A549 (cell line): Measurements from ENCODE around the gene ARID1B. TPM values are rescaled to one million over a fixed set of nuclear protein-coding genes. Genes with fewer than 3 reads are reported as not detected.

ENCODE experiments used
- ATAC-seq, 2 experiments: fragments of 200-7000 bp in 1 of 2; fragments of >200 bp in 1 of 2; cut with Nextera tagmentation in 1 of 2; cut with Tn5 transposase in 1 of 2; 3 replicates each; pipeline versions ENCODE4 v1.8.0 to v1.9.1; 2018 to 2020; ENCODE audit warnings: mild to moderate bottlenecking in 1 of 2, moderate library complexity in 1 of 2
- CTCF ChIA-PET: fragments of 300-600 bp; sonication (Branson Sonifier 250); formaldehyde crosslinking; extraction: SDS; loops from one replicate; lab custom pipeline; 2021; ENCODE audit warnings: antibody characterized with exemption, inconsistent platforms; lab: Yijun Ruan, JAX
- POLR2A ChIA-PET: fragments of 350-600 bp; formaldehyde crosslinking; extraction: SDS; loops from one replicate; lab custom pipeline; 2021; ENCODE audit warnings: antibody characterized with exemption, inconsistent platforms; lab: Yijun Ruan, JAX
- DNase-seq, 2 experiments: peaks; one replicate each; pipeline versions ENCODE4 v3.0.0 to v3.0.0-alpha.2; 2011 to 2016; ENCODE audit warnings: low read depth in 1 of 2, low spot score in 1 of 2
- FAIRE-seq: peaks from 2 replicates; lab custom pipeline; 2011; peaks lifted over from hg19 to GRCh38; lab: Jason Lieb, UNC
- H3K27ac ChIP-seq, 2 experiments: fragments of >200 bp; sonication (Bioruptor Twin); formaldehyde crosslinking; 3 replicates each; pipeline ENCODE4 v1.5.1; 2016 to 2017
- H3K4me1 ChIP-seq: fragments of >200 bp; sonication (Bioruptor Twin); formaldehyde crosslinking; 3 replicates; pipeline ENCODE4 v1.6.1; 2016
- H3K4me2 ChIP-seq: fragments of >200 bp; sonication (Bioruptor Twin); formaldehyde crosslinking; 3 replicates; pipeline ENCODE4 v1.6.1; 2016
- H3K4me3 ChIP-seq: fragments of >200 bp; sonication (Bioruptor Twin); formaldehyde crosslinking; 3 replicates; pipeline ENCODE4 v1.5.1; 2016
- H3K9me3 ChIP-seq: fragments of >200 bp; sonication (Bioruptor Twin); formaldehyde crosslinking; 3 replicates; pipeline ENCODE4 v1.6.1; 2016
- ATOH8 ChIP-seq: fragments of 250-450 bp; sonication (Bioruptor Pico); IDR thresholded peaks from 2 replicates; pipeline ENCODE4 v1.5.0; 2020; ENCODE audit warnings: low read depth, mild to moderate bottlenecking, moderate library complexity
- CEBPB ChIP-seq, 2 experiments: fragments of >200 bp in 1 of 2; sonication (Bioruptor Twin) in 1 of 2; formaldehyde crosslinking in 1 of 2; IDR thresholded peaks; 2 replicates each; pipeline ENCODE4 v1.6.1; 2012 to 2016
- CHD2 ChIP-seq: fragments of 150-350 bp; IDR thresholded peaks from 2 replicates; pipeline ENCODE4 v1.6.1; 2014; ENCODE audit warnings: low read length; ENCODE audit not compliant: partially characterized antibody
- EHMT2 ChIP-seq: fragments of 200-600 bp; sonication (generic); IDR thresholded peaks from 2 replicates; pipeline ENCODE4 v1.6.1; 2016; ENCODE audit warnings: antibody characterized with exemption, low read depth, mild to moderate bottlenecking, moderate library complexity
- ELK1 ChIP-seq: fragments of 150-350 bp; IDR thresholded peaks from 2 replicates; pipeline ENCODE4 v1.6.1; 2014; ENCODE audit warnings: low read depth, mild to moderate bottlenecking, low read length
- EP300 ChIP-seq, 2 experiments: fragments of >200 bp; sonication (Bioruptor Twin); formaldehyde crosslinking; IDR thresholded peaks; 2 replicates in 1 of 2; 3 replicates in 1 of 2; pipeline ENCODE4 v1.6.1; 2016 to 2017
- GATA3 ChIP-seq: IDR thresholded peaks from 2 replicates; pipeline ENCODE4 v1.6.1; 2012; ENCODE audit warnings: borderline replicate concordance
- HDAC2 ChIP-seq: fragments of 200-600 bp; sonication (generic); IDR thresholded peaks from 2 replicates; pipeline ENCODE4 v1.6.1; 2016
- HMGXB4 ChIP-seq: fragments of 250-450 bp; sonication (Bioruptor Pico); IDR thresholded peaks from 2 replicates; pipeline ENCODE4 v1.5.0; 2021; ENCODE audit warnings: mild to moderate bottlenecking, moderate library complexity, borderline replicate concordance
- HOXB5 ChIP-seq: fragments of 250-450 bp; sonication (Bioruptor Pico); IDR thresholded peaks from 2 replicates; pipeline ENCODE4 v1.5.0; 2020; ENCODE audit warnings: mild to moderate bottlenecking, moderate library complexity
- JUN ChIP-seq, 2 experiments: fragments of >200 bp; sonication (Bioruptor Twin); formaldehyde crosslinking; IDR thresholded peaks; 2 replicates in 1 of 2; 3 replicates in 1 of 2; pipeline ENCODE4 v1.6.1; 2016 to 2017
- MAFK ChIP-seq: fragments of 450-650 bp; IDR thresholded peaks from 2 replicates; pipeline ENCODE4 v1.6.1; 2014; ENCODE audit not compliant: partially characterized antibody
- MAZ ChIP-seq: fragments of 150-350 bp; IDR thresholded peaks from 2 replicates; pipeline ENCODE4 v1.6.1; 2014; ENCODE audit warnings: antibody characterized with exemption, low read depth, low read length, borderline replicate concordance
- NFE2L2 ChIP-seq: fragments of 150-350 bp; conservative IDR thresholded peaks from 2 replicates; pipeline ENCODE4 v1.6.1; 2014; ENCODE audit warnings: low read length
- NPAS2 ChIP-seq: fragments of 250-450 bp; sonication (Bioruptor Pico); IDR thresholded peaks from 2 replicates; pipeline ENCODE4 v1.8.0; 2022; ENCODE audit warnings: mild to moderate bottlenecking, moderate library complexity, borderline replicate concordance
- NR3C1 ChIP-seq: fragments of >200 bp; sonication (Bioruptor Twin); formaldehyde crosslinking; IDR thresholded peaks from 3 replicates; pipeline ENCODE4 v1.6.1; 2017
- PHF8 ChIP-seq: fragments of 200-600 bp; sonication (generic); IDR thresholded peaks from 2 replicates; pipeline ENCODE4 v1.6.1; 2016; ENCODE audit warnings: low read depth, mild to moderate bottlenecking, antibody characterized with exemption, moderate library complexity, borderline replicate concordance
- POLR2A ChIP-seq: IDR thresholded peaks from 2 replicates; pipeline ENCODE4 v1.6.1; 2012; ENCODE audit warnings: mild to moderate bottlenecking, low read length
- RNF2 ChIP-seq: fragments of 200-600 bp; sonication (generic); IDR thresholded peaks from 2 replicates; pipeline ENCODE4 v1.6.1; 2016; ENCODE audit warnings: low read depth, mild to moderate bottlenecking, antibody characterized with exemption, moderate library complexity, borderline replicate concordance
- SMC3 ChIP-seq: fragments of >200 bp; sonication (Bioruptor Twin); formaldehyde crosslinking; IDR thresholded peaks from 3 replicates; pipeline ENCODE4 v1.6.1; 2018; ENCODE audit warnings: inconsistent platforms
- USF2 ChIP-seq: fragments of 450-650 bp; IDR thresholded peaks from 2 replicates; pipeline ENCODE4 v1.6.1; 2014; ENCODE audit warnings: antibody characterized with exemption
- ZSCAN20 ChIP-seq: fragments of 250-450 bp; sonication (Bioruptor Pico); IDR thresholded peaks from 2 replicates; pipeline ENCODE4 v1.8.0; 2022; ENCODE audit warnings: mild to moderate bottlenecking, moderate library complexity
- WGBS: methylation state at CpG from one replicate; pipeline ENCODE4 v1.1.6; 2017; ENCODE audit errors: missing lambda C conversion rate; 5-methylcytosine and 5-hydroxymethylcytosine counted together
- polyA plus RNA-seq, 4 experiments: library from polyadenylated mRNA; depleted of rRNA in 3 of 4; stranded (reverse); fragments of >200 nt; fragmentation: RNase III in 1 of 4; extraction: RNeasy Plus Mini Kit Qiagen cat#74134 plus additional on column Dnase treatment in 1 of 4; gene quantifications; 2 replicates in 3 of 4; 3 replicates in 1 of 4; pipeline ENCODE4 v1.2.3, GENCODE V29; 2011 to 2017
- TF ChIP-seq, protein P1 (sequence below): fragments of >200 bp; sonication (Bioruptor Twin); formaldehyde crosslinking; IDR thresholded peaks from 3 replicates; pipeline ENCODE4 v1.5.1; 2016
- TF ChIP-seq, protein P2 (sequence below): IDR thresholded peaks from 2 replicates; pipeline ENCODE4 v1.6.1; 2012; ENCODE audit warnings: low read depth, borderline replicate concordance
- TF ChIP-seq, protein P3 (sequence below): fragments of >200 bp; sonication (Bioruptor Twin); formaldehyde crosslinking; IDR thresholded peaks from 2 replicates; pipeline ENCODE4 v1.6.1; 2016

The ARID1B gene
- polyA plus RNA-seq, 2 of the 4 experiments (the other 2 are of a cell fraction), result 13.5 to 16.3 TPM

DNA sequence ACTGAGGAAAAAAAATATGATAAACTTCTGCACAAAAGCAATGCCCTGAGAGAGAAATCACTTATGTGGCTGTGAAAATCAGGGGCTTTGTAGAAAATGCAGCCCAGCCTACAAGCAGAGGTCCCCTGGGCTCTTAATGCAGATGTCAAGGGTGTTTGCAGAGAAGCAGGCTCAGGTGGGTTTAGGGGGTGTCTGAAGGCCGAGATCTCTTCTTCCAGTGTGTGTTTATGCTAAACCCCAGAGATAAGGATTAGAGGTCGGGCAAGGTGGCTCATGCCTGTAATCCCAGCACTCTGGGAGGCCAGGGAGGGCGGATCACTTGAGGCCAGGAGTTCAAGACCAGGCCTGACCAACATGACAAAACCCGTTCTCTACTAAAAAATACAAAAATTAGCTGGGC lies 467.6 kb downstream of the ARID1B start:
- no peak for TF ChIP-seq NPAS2 (CRISPR knock-in tag)
- TF ChIP-seq MAZ, result no peak
- TF ChIP-seq RNF2, result no peak
- TF ChIP-seq, protein P1, sequence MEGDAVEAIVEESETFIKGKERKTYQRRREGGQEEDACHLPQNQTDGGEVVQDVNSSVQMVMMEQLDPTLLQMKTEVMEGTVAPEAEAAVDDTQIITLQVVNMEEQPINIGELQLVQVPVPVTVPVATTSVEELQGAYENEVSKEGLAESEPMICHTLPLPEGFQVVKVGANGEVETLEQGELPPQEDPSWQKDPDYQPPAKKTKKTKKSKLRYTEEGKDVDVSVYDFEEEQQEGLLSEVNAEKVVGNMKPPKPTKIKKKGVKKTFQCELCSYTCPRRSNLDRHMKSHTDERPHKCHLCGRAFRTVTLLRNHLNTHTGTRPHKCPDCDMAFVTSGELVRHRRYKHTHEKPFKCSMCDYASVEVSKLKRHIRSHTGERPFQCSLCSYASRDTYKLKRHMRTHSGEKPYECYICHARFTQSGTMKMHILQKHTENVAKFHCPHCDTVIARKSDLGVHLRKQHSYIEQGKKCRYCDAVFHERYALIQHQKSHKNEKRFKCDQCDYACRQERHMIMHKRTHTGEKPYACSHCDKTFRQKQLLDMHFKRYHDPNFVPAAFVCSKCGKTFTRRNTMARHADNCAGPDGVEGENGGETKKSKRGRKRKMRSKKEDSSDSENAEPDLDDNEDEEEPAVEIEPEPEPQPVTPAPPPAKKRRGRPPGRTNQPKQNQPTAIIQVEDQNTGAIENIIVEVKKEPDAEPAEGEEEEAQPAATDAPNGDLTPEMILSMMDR, result no peak
- TF ChIP-seq SMC3, result no peak
- TF ChIP-seq GATA3, result no peak
- TF ChIP-seq ELK1, result no peak
- TF ChIP-seq, protein P2, sequence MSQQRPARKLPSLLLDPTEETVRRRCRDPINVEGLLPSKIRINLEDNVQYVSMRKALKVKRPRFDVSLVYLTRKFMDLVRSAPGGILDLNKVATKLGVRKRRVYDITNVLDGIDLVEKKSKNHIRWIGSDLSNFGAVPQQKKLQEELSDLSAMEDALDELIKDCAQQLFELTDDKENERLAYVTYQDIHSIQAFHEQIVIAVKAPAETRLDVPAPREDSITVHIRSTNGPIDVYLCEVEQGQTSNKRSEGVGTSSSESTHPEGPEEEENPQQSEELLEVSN, result no peak
- TF ChIP-seq HMGXB4 (CRISPR knock-in tag), result no peak
- no peak for TF ChIP-seq HOXB5 (CRISPR knock-in tag)
- TF ChIP-seq NR3C1, result no peak
- TF ChIP-seq HDAC2, result no peak
- no peak for TF ChIP-seq POLR2A
- TF ChIP-seq EHMT2, result no peak
- no peak for TF ChIP-seq CHD2
- TF ChIP-seq USF2, result no peak
- no peak for TF ChIP-seq CEBPB (IDR thresholded peaks at IDR 0.05)
- TF ChIP-seq EP300 (IDR thresholded peaks at IDR 0.05), result no peak
- DNase-seq (no peak), FAIRE-seq (no peak), ATAC-seq (no peak)
- no peaks in the 10 kb centered on the region for H3K4me1 ChIP-seq
- H3K27ac ChIP-seq, result no peak overlapping the region
- WGBS, result 51% methylated on average over 4 of the region's 4 CpGs
- no peaks in the 10 kb centered on the region; the same call in 2 of the 3 replicates for H3K9me3 ChIP-seq
- CTCF ChIA-PET, result interaction anchor here (0.5 to 3.0 kb wide), 2 partner anchors 9 to 33 kb away, joined by 3 to 9 read pairs; no protein-coding TSS in a partner anchor
- H3K4me2 ChIP-seq, result no peak overlapping the region
- POLR2A ChIA-PET, result no interaction called here
- H3K4me3 ChIP-seq, result no peak overlapping the region

DNA sequence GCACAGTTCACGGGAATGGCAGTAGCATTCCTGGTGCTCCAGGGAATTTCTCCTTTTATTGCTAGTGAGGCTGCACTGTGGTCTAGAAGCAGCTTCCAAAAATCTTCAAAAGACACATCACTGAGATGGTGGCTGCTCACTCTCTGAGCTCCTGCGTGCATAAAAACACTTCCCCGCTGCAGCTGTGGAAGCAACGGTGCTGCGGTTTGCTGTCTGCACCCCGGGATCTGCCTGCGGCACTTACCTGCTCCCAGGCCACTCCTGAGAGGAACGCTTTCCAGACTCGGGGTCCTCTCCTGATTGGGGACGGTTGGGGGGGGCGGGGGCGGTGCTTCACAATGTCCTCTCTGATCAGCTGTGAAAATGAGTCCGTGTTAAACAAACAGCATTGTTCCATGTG lies 468.3 kb downstream of the ARID1B start:
- Histone ChIP-seq H3K4me2 (no peak overlapping the region), H3K4me3 (no peak overlapping the region), H3K27ac (no peak overlapping the region), H3K9me3 (no peaks in the 10 kb centered on the region; the same call in 2 of the 3 replicates), H3K4me1 (no peaks in the 10 kb centered on the region)
- WGBS, result 68% methylated on average over 9 of the region's 13 CpGs
- TF ChIP-seq HOXB5 (CRISPR knock-in tag), result no peak
- TF ChIP-seq RNF2, result no peak
- no peak for TF ChIP-seq JUN (IDR thresholded peaks at IDR 0.05)
- no peak for TF ChIP-seq ELK1
- TF ChIP-seq EP300 (IDR thresholded peaks at IDR 0.05), result no peak
- no peak for TF ChIP-seq NPAS2 (CRISPR knock-in tag)
- TF ChIP-seq PHF8, result no peak
- no peak for TF ChIP-seq CEBPB (IDR thresholded peaks at IDR 0.05)
- no peak for TF ChIP-seq HMGXB4 (CRISPR knock-in tag)
- no peak for TF ChIP-seq NFE2L2
- TF ChIP-seq, protein P3, sequence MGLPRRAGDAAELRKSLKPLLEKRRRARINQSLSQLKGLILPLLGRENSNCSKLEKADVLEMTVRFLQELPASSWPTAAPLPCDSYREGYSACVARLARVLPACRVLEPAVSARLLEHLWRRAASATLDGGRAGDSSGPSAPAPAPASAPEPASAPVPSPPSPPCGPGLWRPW, result no peak
- TF ChIP-seq MAFK, result no peak
- no peak for TF ChIP-seq ZSCAN20 (CRISPR knock-in tag)
- no peak for TF ChIP-seq ATOH8 (CRISPR knock-in tag)
- no peak for TF ChIP-seq HDAC2
- ATAC-seq, result no peak
- POLR2A ChIA-PET, result no interaction called here
- no peak for FAIRE-seq
- CTCF ChIA-PET, result interaction anchor here (1.0 to 3.0 kb wide), 2 partner anchors 9 to 28 kb away, joined by 3 to 9 read pairs; no protein-coding TSS in a partner anchor
- DNase-seq, result no peak
